CD14-positive monocyte (primary cell): ENCODE measurements around the gene PLEKHD1. TPM values are rescaled to one million over a fixed set of nuclear protein-coding genes. Genes with fewer than 3 reads are reported as not detected.

ENCODE experiments used
- DNase-seq, 3 donors: peaks; one replicate each; pipeline ENCODE4 v3.0.0-alpha.2; 2011 to 2022
- H2AFZ ChIP-seq: 2 replicates; pipeline ENCODE4 v1.6.0; 2012; ENCODE audit warnings: mild to moderate bottlenecking, low read depth, low read length, inconsistent platforms; ENCODE audit not compliant: insufficient read depth, poor library complexity, severe bottlenecking
- H3K27ac ChIP-seq, 2 donors: 1 replicate in 1 of 2; 2 replicates in 1 of 2; pipeline ENCODE4 v1.5.1; 2012 to 2013; ENCODE audit warnings: low read length in 2 of 2, control low read depth in 1 of 2, inconsistent platforms in 1 of 2, low read depth in 1 of 2, mild to moderate bottlenecking in 1 of 2
- H3K27me3 ChIP-seq, 2 donors: one replicate each; pipeline versions ENCODE4 v1.6.0 to v1.6.1; 2011 to 2013; ENCODE audit warnings: low read length in 2 of 2; ENCODE audit not compliant: control insufficient read depth in 2 of 2, insufficient read depth in 2 of 2
- H3K36me3 ChIP-seq, 2 donors: replicated peaks in 1 of 2; 1 replicate in 1 of 2; 2 replicates in 1 of 2; pipeline versions ENCODE4 v1.5.1 to v1.6.1; 2012 to 2013; ENCODE audit warnings: low read length in 2 of 2, control low read depth in 1 of 2, inconsistent platforms in 1 of 2, mild to moderate bottlenecking in 1 of 2; ENCODE audit not compliant: insufficient read depth in 2 of 2, control insufficient read depth in 1 of 2
- H3K4me1 ChIP-seq, 2 donors: 1 replicate in 1 of 2; 2 replicates in 1 of 2; pipeline versions ENCODE4 v1.5.1 to v1.6.1; 2012 to 2013; ENCODE audit warnings: low read length in 2 of 2, control low read depth in 1 of 2, inconsistent platforms in 1 of 2, mild to moderate bottlenecking in 1 of 2, moderate library complexity in 1 of 2; ENCODE audit not compliant: insufficient read depth in 2 of 2, control insufficient read depth in 1 of 2
- H3K4me2 ChIP-seq: replicated peaks from 2 replicates; pipeline ENCODE3; 2012; ENCODE audit warnings: low read length, moderate library complexity, mild to moderate bottlenecking; ENCODE audit not compliant: poor library complexity, severe bottlenecking; ENCODE audit errors: extremely low read depth
- H3K4me3 ChIP-seq, 3 experiments: fragments of 200-600 bp in 1 of 3; sonication (generic) in 1 of 3; replicated peaks in 1 of 3; 1 replicate in 2 of 3; 2 replicates in 1 of 3; pipeline ENCODE4 v1.5.1; 2011 to 2013; ENCODE audit warnings: low read length in 3 of 3, mild to moderate bottlenecking in 3 of 3, control low read depth in 2 of 3, low read depth in 2 of 3, inconsistent platforms in 1 of 3, moderate library complexity in 1 of 3
- H3K79me2 ChIP-seq: 2 replicates; pipeline ENCODE4 v1.6.0; 2012; ENCODE audit warnings: mild to moderate bottlenecking, control low read depth, inconsistent platforms, low read length, moderate library complexity; ENCODE audit not compliant: insufficient read depth
- H3K9ac ChIP-seq: 2 replicates; pipeline ENCODE4 v1.6.0; 2017; ENCODE audit warnings: low read length, mild to moderate bottlenecking; ENCODE audit not compliant: insufficient read depth, poor library complexity, severe bottlenecking
- H3K9me3 ChIP-seq, 2 donors: replicated peaks in 1 of 2; 1 replicate in 1 of 2; 2 replicates in 1 of 2; pipeline versions ENCODE4 v1.5.1 to v1.6.1; 2012 to 2013; ENCODE audit warnings: low read length in 2 of 2, control low read depth in 1 of 2; ENCODE audit not compliant: control insufficient read depth in 1 of 2, insufficient read depth in 1 of 2
- H4K20me1 ChIP-seq: 2 replicates; pipeline ENCODE4 v1.6.0; 2012; ENCODE audit warnings: mild to moderate bottlenecking, low read length, control low read depth, moderate library complexity; ENCODE audit not compliant: insufficient read depth
- H3K27ac Mint-ChIP-seq, 7 donors: one replicate each; pipeline ENCODE4 v1.8.0; 2020; ENCODE audit warnings: mild to moderate bottlenecking in 7 of 7, mixed read lengths in 7 of 7, moderate library complexity in 6 of 7, inconsistent platforms in 2 of 7
- H3K27me3 Mint-ChIP-seq, 3 donors: one replicate each; pipeline ENCODE4 v1.8.0; 2021 to 2022; ENCODE audit warnings: low read depth in 3 of 3, mild to moderate bottlenecking in 3 of 3, mixed read lengths in 3 of 3, moderate library complexity in 3 of 3, inconsistent platforms in 1 of 3
- H3K36me3 Mint-ChIP-seq, 2 donors: one replicate each; pipeline ENCODE4 v1.8.0; 2020; ENCODE audit warnings: mixed read lengths in 2 of 2, inconsistent platforms in 1 of 2, mild to moderate bottlenecking in 1 of 2
- H3K4me1 Mint-ChIP-seq: one replicate; pipeline ENCODE4 v1.8.0; 2020; ENCODE audit warnings: mild to moderate bottlenecking, mixed read lengths
- H3K4me3 Mint-ChIP-seq, 2 donors: one replicate each; pipeline ENCODE4 v1.8.0; 2020; ENCODE audit warnings: mild to moderate bottlenecking in 2 of 2, mixed read lengths in 2 of 2, moderate library complexity in 1 of 2
- H3K9me3 Mint-ChIP-seq, 7 donors: one replicate each; pipeline ENCODE4 v1.8.0; 2020 to 2022; ENCODE audit warnings: mixed read lengths in 7 of 7, mild to moderate bottlenecking in 6 of 7, moderate library complexity in 6 of 7, inconsistent platforms in 2 of 7
- CTCF ChIP-seq: fragments of 200-600 bp; IDR thresholded peaks from one replicate; pipeline ENCODE4 v1.8.0; 2022; ENCODE audit warnings: antibody characterized with exemption, mild to moderate bottlenecking
- WGBS: methylation state at CpG from one replicate; pipeline ENCODE4 v1.1.5; 2013; ENCODE audit warnings: missing lambda C conversion rate; ENCODE audit not compliant: insufficient coverage; 5-methylcytosine and 5-hydroxymethylcytosine counted together
- intact Hi-C, 2 donors: fragments of 100-400 bp; cut with micrococcal nuclease; formaldehyde crosslinking; loops; one replicate each; pipeline versions ENCODE4 v1.15.0 to v1.15.1; 2023
- polyA plus RNA-seq, 3 donors: library from polyadenylated mRNA; depleted of rRNA in 1 of 3; unstranded in 2 of 3; stranded (reverse) in 1 of 3; fragments of 300-500 nt in 2 of 3; fragments of >200 nt in 1 of 3; fragmentation: Illumina TruSeq in 2 of 3; gene quantifications; 1 replicate in 2 of 3; 2 replicates in 1 of 3; pipeline ENCODE4 v1.2.3, GENCODE V29; 2012 to 2021

PLEKHD1 gene
- polyA plus RNA-seq, 3 donors = 0.09 TPM; not detected in 2

DNA sequence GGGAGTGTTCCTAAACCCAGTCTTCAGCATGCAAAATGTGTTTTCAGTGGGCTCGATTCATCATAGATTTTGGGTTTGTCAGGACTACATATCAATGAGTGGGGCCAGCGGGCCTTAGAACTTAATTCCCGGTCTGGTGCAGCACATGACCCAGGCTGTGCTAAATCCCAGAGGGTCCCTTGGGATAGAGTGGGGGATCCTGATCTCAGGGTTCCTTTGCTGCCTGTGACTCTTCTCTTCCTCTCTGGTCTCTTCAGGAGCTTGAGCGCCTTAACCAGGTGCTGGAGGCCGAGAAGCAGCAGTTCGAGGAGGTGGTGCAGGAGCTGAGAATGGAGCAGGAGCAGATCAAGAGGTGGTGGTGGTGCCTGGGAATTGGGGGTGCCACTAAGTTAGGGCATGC is 37.5 kb downstream of the PLEKHD1 start:
- intact Hi-C loops = no loop called here
- Mint-ChIP-seq H3K9me3 (peaks cover 0 to 2% (median 0%) of the 10 kb centered on the region in 7 donors), H3K4me1 (peaks cover 3% of the 10 kb centered on the region), H3K4me3 (no peak overlapping the region), H3K27ac (peak overlapping the region in 1 of 7 donors; percentile 22), H3K27me3 (peaks cover 7 to 8% (median 7%) of the 10 kb centered on the region in 3 donors), H3K36me3 (no peaks in the 10 kb centered on the region)
- Histone ChIP-seq H3K36me3 (no peaks in the 10 kb centered on the region), H3K27ac (no peak overlapping the region), H3K4me1 (no peaks in the 10 kb centered on the region), H3K9ac (no peak overlapping the region), H3K27me3 (no peaks in the 10 kb centered on the region), H2AFZ (no peak overlapping the region), H3K9me3 (no peaks in the 10 kb centered on the region), H4K20me1 (no peaks in the 10 kb centered on the region), H3K4me3 (no peak overlapping the region), H3K4me2 (no peak overlapping the region), H3K79me2 (no peaks in the 10 kb centered on the region)
- 100% methylated on average over 4 of the region's 6 CpGs for WGBS
- no peak for DNase-seq
- TF ChIP-seq CTCF = no peak

GRCh38 chr14:69525896-69526295 is 41.4 kb downstream of the PLEKHD1 start:
- Histone ChIP-seq H3K9ac (no peak overlapping the region), H3K27me3 (no peaks in the 10 kb centered on the region), H3K4me1 (no peaks in the 10 kb centered on the region), H3K36me3 (no peaks in the 10 kb centered on the region), H4K20me1 (no peaks in the 10 kb centered on the region), H3K4me3 (no peak overlapping the region), H2AFZ (no peak overlapping the region), H3K4me2 (no peak overlapping the region), H3K27ac (no peak overlapping the region), H3K79me2 (no peaks in the 10 kb centered on the region), H3K9me3 (no peaks in the 10 kb centered on the region)
- TF ChIP-seq CTCF = no peak
- H3K4me3 Mint-ChIP-seq = no peak overlapping the region
- intact Hi-C loops = no loop called here
- no peaks in the 10 kb centered on the region for H3K36me3 Mint-ChIP-seq
- peaks cover 0 to 7% (median 4%) of the 10 kb centered on the region in 3 donors for H3K27me3 Mint-ChIP-seq
- peak overlapping the region in 1 of 7 donors; percentile 15 for H3K27ac Mint-ChIP-seq
- no peaks in the 10 kb centered on the region for H3K9me3 Mint-ChIP-seq
- DNase-seq = no peak
- WGBS = 85% methylated on average over 6 of the region's 6 CpGs
- H3K4me1 Mint-ChIP-seq = no peaks in the 10 kb centered on the region
